NCI-H2107 treated with DMSO at 0.1 percent for 48 hours (cell line): Measurements from ENCODE around the gene NCKAP5.
"Not testable (repeated sequence)": the region's sequence is repeated elsewhere in the genome, so short reads cannot be mapped to it uniquely, and the experiment has no call there.

ENCODE experiments used
- DNase-seq: peaks from one replicate; lab custom pipeline; 2025; ENCODE audit not compliant: unreplicated experiment; lab: John Stamatoyannopoulos, UW

NCKAP5 gene

DNA sequence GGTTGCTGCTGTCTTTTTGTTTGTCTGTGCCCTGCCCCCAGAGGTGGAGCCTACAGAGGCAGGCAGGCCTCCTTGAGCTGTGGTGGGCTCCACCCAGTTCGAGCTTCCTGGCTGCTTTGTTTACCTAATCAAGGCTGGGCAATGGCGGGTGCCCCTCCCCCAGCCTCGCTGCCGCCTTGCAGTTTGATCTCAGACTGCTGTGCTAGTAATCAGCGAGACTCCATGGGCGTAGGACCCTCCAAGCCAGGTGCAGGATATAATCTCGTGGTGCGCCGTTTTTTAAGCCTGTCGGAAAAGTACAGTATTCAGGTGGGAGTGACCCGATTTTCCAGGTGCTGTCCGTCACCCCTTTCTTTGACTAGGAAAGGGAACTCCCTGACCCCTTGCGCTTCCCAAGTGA lies 97.8 kb downstream of the NCKAP5 start:
- DNase-seq, result not testable (repeated sequence)

DNA sequence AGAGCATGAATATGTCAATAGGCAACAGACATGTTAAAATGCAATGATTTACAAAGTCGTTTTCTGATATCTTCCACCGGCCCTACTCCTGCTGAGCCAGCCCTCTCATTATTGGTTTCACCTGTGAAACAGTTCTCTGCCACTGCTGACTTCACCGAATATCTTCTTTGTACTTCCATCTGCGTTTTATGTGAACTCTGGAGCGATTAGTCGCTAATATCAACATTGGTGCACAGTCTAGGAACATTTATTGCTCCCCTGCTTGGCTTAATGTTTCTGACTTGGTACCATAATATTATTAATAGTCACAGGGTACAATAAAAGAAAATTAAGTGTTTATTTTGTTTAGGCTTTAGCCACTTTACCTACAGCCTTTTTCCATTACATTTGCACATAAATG lies 105.5 kb downstream of the NCKAP5 start:
- DNase-seq, result no peak

DNA sequence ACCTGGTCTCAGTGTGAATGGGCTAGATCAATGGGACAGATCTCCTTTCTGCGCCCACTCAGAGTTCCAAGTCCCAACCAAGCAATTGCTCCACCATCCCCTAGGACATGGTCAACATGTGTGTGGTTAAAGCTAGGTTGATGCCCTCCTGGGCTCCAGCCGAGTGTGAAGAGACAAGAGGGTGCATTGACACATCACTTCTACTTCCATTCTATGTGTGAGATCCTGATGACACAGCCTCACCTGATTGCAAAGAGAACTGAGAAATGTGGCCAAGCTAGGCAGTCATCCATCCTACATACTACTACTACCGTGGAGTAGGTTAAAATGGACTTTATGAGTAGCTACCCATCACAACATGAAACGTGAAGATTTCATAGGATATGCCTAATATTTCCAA lies 106.8 kb downstream of the NCKAP5 start:
- no peak for DNase-seq

DNA sequence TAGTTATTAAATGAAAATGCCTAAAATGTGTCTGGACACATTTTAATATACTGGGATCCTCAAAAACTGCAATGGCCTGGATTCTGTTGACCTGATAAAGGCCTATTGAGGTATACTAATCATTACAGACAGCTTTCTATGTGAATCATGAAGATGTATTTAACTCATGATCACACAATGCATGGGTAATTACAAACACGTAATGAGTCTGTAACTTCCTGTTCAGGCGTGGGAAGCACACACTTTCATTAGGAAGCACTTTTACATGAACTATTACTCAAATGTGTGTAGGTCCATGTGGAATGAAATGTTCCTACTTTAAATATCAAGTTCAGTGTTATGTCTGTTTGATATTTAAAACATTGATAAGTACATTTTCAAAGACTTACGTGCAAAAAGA lies 108.7 kb downstream of the NCKAP5 start:
- DNase-seq, result no peak

DNA sequence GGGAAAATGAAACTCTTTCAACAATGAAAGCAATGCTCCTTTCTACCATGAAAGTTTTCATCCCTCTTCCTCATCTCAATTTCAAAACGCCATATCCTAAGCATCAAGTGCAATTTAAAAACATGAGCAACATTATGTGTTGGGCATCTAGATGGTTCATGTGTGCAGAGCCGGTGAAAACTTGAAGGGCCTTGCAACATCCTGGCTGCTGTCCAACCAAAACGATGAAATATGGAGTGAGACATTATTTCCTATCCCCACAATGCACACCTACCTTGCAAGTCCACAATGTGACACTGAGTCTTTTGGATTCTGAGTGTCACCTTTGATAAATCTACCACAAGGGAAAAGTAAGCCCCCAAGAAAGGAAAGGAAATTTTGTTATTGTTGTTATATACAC lies 110.0 kb downstream of the NCKAP5 start:
- no peak for DNase-seq

DNA sequence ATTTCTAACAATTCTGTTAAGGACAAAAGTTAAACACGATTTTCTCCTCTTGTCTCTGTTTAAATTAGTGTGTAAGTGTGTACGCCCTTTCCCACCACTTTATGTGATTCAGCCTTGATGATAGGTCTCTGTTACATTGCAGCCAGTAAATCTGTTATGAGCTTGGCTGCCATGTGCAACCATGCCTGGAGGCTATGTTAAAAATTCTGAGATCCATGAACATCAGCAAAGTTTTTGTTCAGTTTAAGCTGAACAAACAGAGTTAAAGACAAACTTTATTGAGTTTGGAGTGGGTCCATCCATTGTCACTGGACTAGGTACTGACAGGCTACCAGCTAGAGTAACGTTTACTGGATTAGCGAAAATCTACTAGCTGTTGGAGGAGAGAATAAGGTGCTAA lies 110.4 kb downstream of the NCKAP5 start:
- DNase-seq, result no peak

DNA sequence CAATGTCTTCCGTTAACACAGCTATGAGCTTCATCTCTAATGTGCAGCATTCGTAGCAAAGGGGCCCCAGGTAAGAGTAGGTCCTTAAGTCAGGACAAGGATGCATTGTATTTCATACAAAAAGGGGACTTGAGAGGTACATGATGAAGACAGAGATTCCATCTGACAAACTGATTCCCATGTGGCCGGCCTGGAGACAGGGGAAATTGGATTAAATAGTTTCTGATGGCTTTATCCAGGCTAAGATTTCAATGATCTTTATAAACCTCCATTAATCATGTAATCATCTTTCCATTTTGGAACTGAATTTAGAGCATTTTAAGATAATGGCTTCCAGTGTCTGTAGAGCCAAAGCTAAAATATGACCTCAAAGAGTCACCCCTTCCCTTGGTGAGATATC lies 111.3 kb downstream of the NCKAP5 start:
- no peak for DNase-seq

DNA sequence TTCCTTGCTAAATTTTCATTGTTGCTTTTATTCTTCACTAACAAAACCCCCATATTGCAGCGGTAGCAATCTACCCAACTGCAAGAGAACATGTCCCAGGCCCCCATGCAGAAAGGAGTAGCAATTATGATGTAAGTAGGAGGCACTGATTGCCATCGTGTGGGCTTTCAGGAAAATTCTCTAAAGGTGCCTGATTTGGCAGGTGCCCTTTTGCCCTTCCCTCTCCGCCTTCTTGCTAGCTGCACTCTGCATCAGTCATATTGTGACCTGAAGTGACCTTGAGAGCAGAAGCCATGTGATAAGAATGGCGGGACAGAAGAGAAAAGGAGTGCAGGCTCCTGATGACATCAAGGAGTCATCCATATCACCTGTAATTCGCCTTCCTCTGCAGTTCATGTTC lies 112.1 kb downstream of the NCKAP5 start:
- no peak for DNase-seq

DNA sequence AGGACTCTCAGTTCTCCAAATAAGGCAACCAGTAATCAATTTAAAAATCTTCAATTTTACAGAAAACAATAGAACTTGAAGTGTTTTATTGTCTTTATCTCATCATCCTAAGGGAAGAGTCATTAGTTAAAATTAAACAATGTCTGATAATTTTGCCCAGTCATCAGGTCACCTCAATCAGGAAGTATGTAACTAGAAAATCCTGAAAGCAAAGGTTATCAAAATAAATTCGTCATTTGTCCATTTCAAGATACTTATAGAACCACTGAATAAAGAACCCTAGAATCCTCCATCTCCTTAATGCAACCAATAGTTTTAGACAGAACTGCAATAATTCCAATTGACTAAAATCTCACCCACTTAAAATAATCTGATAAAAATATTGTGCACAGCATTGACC lies 115.2 kb downstream of the NCKAP5 start:
- no peak for DNase-seq

DNA sequence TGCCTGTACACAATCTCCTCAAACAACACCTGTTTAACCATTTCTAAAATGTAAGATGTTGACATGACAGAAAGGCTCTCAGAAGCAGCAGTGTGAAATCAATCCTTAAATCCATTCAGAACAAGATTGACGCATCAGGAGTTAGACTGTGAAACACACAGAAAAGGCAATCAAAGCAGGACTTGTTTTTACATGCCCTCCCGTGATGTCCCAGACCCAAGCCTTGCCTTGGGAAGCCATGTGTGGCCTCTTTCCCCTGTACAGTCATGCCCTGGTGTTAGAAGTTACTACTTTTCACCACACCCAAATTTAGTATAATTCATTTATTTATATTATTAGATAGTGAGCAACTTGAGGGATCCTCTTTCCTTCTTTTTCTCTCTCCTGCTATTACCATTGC lies 115.7 kb downstream of the NCKAP5 start:
- no peak for DNase-seq

DNA sequence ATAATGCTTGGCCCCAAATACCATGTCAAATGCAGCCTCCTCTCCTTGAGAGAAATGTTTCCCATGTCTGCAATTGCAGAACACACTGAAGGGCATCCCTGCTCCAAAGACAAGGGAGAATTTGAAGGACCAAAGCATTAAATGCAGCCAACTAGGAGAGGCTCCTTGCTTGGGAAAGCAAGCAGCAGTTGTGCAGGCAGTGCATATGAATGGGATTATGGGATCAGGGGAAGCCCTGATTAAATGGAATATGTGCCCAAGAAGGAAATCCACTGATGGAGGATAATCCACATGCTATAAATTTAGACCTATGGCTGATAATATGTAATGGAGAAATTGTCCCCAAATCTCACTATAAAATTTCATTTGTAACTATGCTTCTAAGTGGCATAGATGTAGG lies 116.1 kb downstream of the NCKAP5 start:
- DNase-seq, result no peak

DNA sequence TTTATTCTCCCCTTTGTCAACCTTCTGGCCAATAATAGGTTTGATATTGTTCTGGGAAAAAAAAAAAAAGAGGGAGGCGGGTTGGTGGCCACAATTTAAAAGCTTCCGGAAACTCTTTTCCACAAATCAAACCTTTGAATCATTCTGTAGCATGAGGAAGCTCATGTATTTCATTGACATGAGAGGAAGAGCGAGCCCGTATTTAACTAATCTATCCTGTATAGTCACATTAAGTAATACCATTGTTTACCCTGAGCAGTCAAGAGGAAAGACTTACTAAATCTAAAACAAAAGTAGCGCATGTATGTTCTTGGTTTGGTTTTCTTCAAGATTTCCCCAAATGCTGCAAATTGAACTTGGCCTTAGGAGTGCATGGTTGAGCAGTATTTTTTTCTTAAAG lies 120.1 kb downstream of the NCKAP5 start:
- DNase-seq, result no peak

DNA sequence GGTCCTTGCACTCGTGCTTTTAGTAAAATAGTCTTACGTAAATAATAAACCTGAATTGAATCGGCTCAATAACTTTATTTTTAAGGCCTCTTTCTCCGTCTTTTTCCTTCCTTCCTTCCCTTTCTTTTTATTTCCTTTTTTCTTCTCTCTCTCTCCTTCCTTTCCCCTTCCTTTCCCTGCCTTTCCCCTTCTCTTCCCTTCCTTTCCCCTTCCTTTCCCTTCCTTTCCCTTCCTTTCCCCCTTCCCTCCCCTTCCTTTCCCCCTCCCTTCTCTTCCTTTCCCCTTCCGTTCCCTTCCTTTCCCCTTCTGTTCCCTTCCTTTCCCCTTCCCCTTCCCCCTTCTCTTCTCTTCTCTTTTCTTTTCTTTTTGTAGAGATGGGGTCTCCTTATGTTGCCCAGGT lies 121.0 kb downstream of the NCKAP5 start:
- DNase-seq, result no peak

DNA sequence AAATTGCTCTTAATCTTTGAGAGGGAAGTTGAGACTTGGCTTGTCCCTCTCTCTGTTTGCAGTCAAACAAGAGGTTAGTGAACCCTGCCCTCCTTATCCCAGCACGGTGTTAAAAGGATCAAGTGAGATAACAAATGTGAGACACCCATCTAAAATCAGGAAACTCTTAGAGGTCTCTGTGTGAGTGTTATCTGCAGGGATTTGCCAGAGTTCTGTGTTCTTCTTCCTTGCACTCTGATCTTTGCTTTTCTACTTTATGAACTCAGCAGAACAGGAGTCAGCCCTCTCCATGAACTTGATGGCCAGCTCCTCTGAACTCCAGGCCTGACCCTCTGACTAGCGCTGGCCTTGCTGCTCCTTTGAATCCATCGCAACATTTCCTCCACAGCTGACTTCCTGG lies 123.8 kb downstream of the NCKAP5 start:
- no peak for DNase-seq

DNA sequence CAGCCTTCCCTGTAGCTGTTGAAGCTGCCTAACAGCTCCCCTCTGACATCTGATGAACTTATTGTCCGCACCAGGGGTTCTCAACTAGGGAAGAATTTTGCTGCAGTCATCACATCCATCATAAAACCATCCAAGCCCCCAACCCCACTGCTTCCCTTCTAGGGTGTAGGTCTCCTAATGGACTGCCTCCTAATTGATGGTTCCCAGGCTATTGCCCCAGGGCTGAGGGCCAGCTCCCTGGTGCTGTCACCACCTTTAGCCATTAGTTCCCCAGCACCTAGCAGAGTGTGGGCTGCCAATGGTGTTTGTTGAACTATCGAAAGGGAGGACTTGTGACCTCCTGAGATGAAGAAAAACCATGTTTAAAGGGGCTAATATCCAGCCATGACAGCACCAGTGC lies 125.9 kb downstream of the NCKAP5 start:
- DNase-seq, result no peak

DNA sequence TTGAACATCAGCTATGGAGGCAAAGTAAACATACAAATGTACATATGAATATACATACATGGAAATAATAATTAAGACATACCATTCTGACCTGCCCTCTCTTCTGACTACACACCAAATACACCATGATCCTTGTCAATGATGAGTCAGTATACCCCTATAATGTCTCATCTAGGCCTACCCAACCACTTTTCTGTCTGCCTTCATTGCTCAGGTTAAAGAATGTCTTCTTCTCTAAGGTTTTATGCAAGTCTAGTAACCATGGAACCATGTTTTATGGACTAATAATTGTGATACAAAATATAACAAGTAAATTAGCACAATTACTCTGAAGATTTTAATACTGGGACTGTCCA lies 128.7 kb downstream of the NCKAP5 start:
- DNase-seq, result no peak

DNA sequence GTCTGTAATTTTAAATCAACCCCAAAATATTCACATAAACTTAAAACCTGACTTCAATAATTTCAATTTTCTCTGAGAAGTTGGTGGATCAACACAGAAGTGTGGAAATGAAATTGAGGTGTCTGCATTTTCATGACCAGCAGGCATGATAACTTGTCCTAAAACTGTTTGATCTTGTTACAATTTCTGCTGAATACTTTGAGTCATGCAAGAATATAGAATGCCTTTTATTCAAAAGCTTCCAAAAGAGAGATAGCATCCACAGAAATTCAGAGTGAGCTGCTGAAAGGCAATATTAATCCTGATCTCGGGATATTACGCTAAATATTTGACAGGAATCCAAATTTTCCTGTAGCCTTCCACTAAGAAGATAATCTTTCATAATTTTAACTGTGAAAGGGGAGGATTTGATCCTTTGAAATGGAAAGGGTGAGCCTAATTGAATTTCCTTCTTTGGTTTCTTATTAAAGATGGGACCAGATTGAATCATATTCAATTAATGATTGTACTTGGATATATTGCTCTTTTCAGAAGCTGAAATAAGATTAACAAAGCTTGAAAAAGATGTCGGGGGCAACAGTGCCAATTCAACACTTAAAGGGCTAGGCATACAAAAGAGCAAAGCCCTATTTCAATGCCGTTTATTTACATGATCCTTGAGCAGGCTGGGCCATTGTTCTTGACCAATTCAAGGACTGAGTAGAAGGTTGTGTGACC lies 129.3 kb downstream of the NCKAP5 start:
- DNase-seq, result no peak

DNA sequence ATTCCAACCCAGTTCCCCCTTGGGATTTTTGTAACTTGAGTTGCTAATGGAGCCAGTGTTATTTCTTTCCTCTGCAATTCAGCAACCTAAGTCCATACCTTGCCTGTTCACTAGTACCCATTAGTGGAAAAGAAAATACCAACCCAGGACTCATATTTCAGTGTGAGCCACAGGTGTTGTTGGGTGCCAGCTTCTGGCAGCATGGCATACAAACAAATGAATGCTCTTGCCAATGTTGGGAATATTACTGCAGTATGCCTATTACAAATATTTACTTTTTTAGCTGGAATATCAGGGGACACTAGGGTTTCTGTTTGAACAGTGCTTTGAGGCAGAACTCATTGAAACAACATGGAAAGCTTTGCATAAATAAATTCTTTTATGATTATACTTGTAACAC lies 130.2 kb downstream of the NCKAP5 start:
- DNase-seq, result no peak

DNA sequence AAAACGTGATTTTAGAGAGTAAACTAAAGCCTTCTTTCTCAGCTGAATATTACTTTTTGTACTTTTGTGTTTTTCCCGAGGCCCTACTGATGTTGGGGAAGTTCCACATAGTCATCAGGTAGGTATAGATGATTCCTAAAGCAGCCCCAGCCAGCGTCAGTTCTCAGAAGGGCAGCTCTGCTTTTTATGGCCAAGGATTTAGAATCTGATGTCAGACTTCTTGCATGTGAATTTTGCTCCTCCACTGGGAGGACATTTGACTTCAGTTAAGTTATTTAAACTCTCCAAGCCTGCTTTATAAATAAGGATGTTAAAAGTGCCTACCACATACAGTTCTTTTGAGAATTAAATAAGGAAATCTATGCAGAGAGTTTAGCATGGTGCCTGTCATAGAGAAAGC lies 130.8 kb downstream of the NCKAP5 start:
- DNase-seq, result no peak

DNA sequence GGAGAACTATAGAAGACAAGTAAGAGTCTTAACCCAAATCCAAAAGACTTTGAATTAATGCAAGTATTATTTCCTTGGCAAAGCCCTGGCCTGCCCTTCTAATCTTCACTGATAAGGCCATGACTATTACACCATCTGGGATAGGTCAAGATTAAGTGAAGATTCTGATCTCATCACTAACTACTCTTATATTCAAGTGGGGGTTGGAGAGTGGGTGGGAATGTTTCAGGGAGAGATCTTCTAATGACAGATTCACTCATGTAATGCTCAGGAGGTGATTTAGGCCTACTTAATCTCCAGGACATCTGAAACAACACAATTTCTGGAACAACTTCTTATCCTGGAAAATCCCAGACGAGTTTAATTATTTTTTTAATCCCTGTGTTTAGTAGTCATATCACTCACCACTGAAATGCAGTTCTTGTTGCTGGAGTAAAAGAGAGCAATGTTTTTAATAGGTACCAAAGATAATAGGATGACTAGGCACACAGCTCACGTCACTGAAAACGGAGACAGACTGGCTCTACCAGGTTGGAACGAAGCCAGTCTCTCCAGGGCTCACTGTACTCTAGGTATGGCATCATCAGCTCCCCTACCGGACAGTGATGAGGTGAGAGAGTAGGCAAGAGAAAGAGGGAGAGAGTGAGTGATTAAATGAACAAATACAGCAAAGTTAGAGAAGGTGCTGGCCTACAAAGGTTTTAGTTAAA lies 133.1 kb downstream of the NCKAP5 start:
- no peak for DNase-seq

DNA sequence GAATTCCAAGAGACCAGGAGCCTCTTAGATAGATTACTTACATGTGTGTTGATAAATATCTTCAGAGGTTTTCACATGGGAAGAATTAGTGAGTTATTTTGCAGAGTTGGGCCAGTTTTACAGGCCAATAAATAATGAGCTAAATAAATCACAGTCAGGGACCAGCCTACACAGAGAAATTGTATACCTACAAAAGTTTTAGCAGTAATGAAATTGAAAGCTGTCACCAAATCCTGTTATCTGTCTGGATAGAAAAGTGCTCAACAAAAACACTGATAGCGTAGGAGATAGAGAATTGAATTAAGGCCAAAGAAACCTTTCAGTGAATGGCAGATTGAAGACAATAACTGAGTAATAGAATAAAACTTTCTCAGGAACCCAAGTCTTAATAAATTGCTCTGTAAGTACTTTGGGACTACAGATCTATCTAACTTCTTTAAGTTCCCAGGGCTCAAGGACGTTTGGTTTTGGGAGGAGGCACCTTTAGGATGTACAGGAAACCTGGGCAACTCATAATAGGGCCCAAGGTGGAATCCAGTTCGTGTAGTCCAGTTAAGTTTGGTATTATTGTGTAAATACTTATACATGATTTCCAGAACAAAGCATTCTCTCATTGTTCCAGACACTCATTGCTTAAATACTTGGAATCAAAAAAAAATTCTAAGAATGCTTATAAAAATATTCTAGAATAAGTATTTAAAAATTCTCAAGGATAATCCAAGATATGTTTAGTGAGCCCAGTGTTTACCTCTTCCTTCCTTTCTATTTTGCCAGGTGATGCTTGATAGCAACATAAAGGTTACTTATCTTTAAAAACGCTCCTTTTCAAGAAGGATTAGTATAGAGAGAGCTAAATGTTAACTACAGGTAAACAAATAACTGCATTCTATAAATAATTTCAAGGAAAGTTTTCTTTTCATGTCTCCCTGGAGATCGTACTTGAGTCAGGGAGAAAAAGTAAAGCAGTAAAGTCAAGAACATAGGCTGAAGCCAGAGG lies 134.5 kb downstream of the NCKAP5 start:
- no peak for DNase-seq

DNA sequence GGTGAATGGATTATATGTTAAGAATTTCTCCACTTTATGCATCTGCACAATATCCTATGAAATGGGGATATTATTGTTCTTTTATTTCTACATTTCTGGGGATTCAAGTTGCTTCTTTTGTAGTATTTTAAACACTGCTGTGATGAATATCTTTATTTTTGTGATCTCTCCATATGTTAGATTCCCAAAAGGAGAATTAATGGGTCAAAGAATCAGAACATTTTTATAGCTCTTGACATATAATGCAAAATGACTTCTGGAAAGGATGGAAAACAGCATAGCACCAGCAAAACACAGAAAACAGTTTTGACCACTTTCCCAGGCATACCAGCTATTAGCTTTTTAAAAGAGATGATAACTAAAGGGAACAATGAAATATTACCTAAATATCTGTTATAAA lies 135.5 kb downstream of the NCKAP5 start:
- DNase-seq, result no peak
